ENCODE data around the gene AGPAT4. TPM values are rescaled to one million over a fixed set of nuclear protein-coding genes. Genes with fewer than 3 reads are reported as not detected.

The AGPAT4 gene
- total and polyA plus RNA-seq, 2 donors (not counting 1 experiment from before 2014, with no cell fraction given): 4.4 to 6.1 TPM

DNA sequence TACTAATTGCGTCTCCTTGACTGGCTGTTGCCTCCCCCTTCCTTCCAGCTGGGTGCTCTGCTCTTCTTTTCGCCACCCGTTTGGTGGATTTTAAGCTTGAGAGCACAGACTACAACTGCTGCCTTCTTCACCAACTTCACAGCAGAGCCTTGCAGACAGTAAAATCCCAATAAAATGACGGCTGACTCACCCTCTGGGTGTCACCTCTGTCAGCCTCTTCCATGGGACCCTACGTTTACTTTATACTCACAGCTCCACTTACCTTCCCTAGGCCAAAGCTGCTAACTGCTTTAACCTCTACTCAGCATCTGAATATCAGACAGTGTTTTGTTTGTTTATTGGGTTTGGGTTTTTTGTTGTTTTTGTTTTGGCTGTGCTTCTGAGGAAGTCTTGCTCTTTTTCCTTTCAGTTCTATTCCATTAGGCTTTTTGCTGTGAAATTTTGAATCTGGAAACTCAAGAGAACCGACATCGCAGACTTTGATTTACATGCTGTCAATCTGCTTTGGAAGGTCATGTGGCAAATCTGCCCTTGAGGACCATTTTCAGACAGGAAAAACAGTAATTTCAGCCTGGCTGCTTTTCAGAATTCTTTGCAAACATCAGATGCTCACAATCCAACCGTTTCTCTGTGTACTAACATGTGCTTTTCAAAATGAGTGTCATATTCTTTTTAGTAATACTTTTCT is 2.4 kb downstream of the AGPAT4 start:
- Histone ChIP-seq H3K27ac (ENCODE audit: low read length in 2 of 2) (no peak overlapping the region), H3K79me2 (ENCODE audit: control insufficient read depth, insufficient read depth, low read length) (peaks cover 6% of the 10 kb centered on the region), H3K4me2 (replicated peaks; ENCODE audit: low read depth, low read length, poor library complexity, severe bottlenecking) (no peak overlapping the region), H3K9me3 (ENCODE audit: control extremely low read depth in 1 of 3, control insufficient read depth in 2 of 3, insufficient read depth in 1 of 3, low read length in 2 of 3) (peaks cover 0 to 3% (median 0%) of the 10 kb centered on the region in 3 donors), H3K9ac (ENCODE audit: low read length) (no peak overlapping the region), H3K4me3 (ENCODE audit: control extremely low read depth in 1 of 5, extremely low read depth in 1 of 5, insufficient read depth in 1 of 5, low read depth in 2 of 5, low read length in 4 of 5) (no peak overlapping the region), H4K20me1 (ENCODE audit: control insufficient read depth, insufficient read depth, low read length, poor library complexity, severe bottlenecking) (no peaks in the 10 kb centered on the region), H3K36me3 (replicated peaks in 1 of 2; ENCODE audit: control extremely low read depth in 1 of 2, control insufficient read depth in 1 of 2, extremely low read depth in 1 of 2, insufficient read depth in 2 of 2, low read length in 1 of 2) (no peaks in the 10 kb centered on the region), H2AFZ (ENCODE audit: insufficient read depth, low read depth, low read length, poor library complexity, severe bottlenecking) (no peak overlapping the region), H3K4me1 (ENCODE audit: control insufficient read depth in 2 of 2, insufficient read depth in 2 of 2, low read length in 2 of 2) (peaks cover 6 to 15% of the 10 kb centered on the region in 2 donors), H3K27me3 (replicated peaks in 1 of 4; ENCODE audit: control extremely low read depth in 1 of 4, control insufficient read depth in 3 of 4, insufficient read depth in 4 of 4, low read length in 3 of 4) (peaks cover 0 to 5% (median 0%) of the 10 kb centered on the region in 4 experiments)
- intact Hi-C loops (cut with micrococcal nuclease): loop anchor here (5.0 kb wide), 2 partner anchors 99 to 339 kb away; no protein-coding TSS in a partner anchor
- ChIA-PET CTCF (no interaction called here), POLR2A (no interaction called here)
- DNase-seq (no peak), ATAC-seq (ENCODE audit: low read depth) (no peak)
- Mint-ChIP-seq H3K9me3 (ENCODE audit: insufficient read depth) (no peaks in the 10 kb centered on the region), H3K27ac (no peak overlapping the region), H3K27me3 (peaks cover 11% of the 10 kb centered on the region), H3K4me3 (no peak overlapping the region), H3K4me1 (peaks cover 18% of the 10 kb centered on the region)
- TF ChIP-seq, protein P1, sequence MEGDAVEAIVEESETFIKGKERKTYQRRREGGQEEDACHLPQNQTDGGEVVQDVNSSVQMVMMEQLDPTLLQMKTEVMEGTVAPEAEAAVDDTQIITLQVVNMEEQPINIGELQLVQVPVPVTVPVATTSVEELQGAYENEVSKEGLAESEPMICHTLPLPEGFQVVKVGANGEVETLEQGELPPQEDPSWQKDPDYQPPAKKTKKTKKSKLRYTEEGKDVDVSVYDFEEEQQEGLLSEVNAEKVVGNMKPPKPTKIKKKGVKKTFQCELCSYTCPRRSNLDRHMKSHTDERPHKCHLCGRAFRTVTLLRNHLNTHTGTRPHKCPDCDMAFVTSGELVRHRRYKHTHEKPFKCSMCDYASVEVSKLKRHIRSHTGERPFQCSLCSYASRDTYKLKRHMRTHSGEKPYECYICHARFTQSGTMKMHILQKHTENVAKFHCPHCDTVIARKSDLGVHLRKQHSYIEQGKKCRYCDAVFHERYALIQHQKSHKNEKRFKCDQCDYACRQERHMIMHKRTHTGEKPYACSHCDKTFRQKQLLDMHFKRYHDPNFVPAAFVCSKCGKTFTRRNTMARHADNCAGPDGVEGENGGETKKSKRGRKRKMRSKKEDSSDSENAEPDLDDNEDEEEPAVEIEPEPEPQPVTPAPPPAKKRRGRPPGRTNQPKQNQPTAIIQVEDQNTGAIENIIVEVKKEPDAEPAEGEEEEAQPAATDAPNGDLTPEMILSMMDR (IDR thresholded peaks at IDR 0.05): no peak
- no peak for TF ChIP-seq EZH2 (IDR thresholded peaks at IDR 0.05; ENCODE audit: borderline replicate concordance, insufficient read depth, low read depth, low read length, poor library complexity, severe bottlenecking)
- WGBS (ENCODE audit: insufficient coverage): 93% methylated on average over 6 of the region's 8 CpGs

DNA sequence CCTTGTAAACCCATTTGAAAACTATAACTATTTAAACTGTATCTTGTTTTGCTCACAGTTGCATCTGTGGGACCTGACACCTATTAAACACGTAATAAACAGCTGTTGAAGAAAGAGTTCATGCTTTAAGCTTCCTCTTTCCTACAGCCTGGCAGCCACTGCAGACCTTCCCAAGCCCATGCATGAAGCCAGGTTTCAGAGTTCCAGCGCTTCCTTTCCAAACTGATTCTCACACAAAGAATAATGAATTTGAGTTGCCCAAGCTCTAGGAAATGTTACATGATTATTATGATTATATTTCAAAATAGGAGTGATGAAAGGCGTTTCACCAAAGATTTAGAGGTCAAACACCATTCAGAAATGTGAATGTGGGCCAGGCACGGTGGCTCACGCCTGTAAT is 3.7 kb downstream of the AGPAT4 start:
- Histone ChIP-seq H2AFZ (ENCODE audit: insufficient read depth, low read depth, low read length, poor library complexity, severe bottlenecking) (no peak overlapping the region), H3K9me3 (ENCODE audit: control extremely low read depth in 1 of 3, control insufficient read depth in 2 of 3, insufficient read depth in 1 of 3, low read length in 2 of 3) (peaks cover 0 to 3% (median 0%) of the 10 kb centered on the region in 3 donors)

More for the DNA sequence above, 3.7 kb downstream of the AGPAT4 start:
- no peaks in the 10 kb centered on the region for H4K20me1 ChIP-seq (ENCODE audit: control insufficient read depth, insufficient read depth, low read length, poor library complexity, severe bottlenecking)
- H3K9ac ChIP-seq (ENCODE audit: low read length): no peak overlapping the region
- no peak overlapping the region for H3K4me3 ChIP-seq (ENCODE audit: control extremely low read depth in 1 of 5, extremely low read depth in 1 of 5, insufficient read depth in 1 of 5, low read depth in 2 of 5, low read length in 4 of 5)
- H3K4me3 Mint-ChIP-seq: no peak overlapping the region
- peaks cover 6 to 15% of the 10 kb centered on the region in 2 donors for H3K4me1 ChIP-seq (ENCODE audit: control insufficient read depth in 2 of 2, insufficient read depth in 2 of 2, low read length in 2 of 2)
- ChIA-PET CTCF (no interaction called here), POLR2A (no interaction called here)
- H3K4me1 Mint-ChIP-seq: peaks cover 18% of the 10 kb centered on the region
- no peaks in the 10 kb centered on the region for H3K36me3 ChIP-seq (replicated peaks in 1 of 2; ENCODE audit: control extremely low read depth in 1 of 2, control insufficient read depth in 1 of 2, extremely low read depth in 1 of 2, insufficient read depth in 2 of 2, low read length in 1 of 2)
- H3K9me3 Mint-ChIP-seq (ENCODE audit: insufficient read depth): no peaks in the 10 kb centered on the region
- H3K79me2 ChIP-seq (ENCODE audit: control insufficient read depth, insufficient read depth, low read length): peaks cover 6% of the 10 kb centered on the region
- intact Hi-C loops (cut with micrococcal nuclease): loop anchor here (5.0 kb wide), 2 partner anchors 98 to 338 kb away; no protein-coding TSS in a partner anchor
- H3K4me2 ChIP-seq (replicated peaks; ENCODE audit: low read depth, low read length, poor library complexity, severe bottlenecking): no peak overlapping the region
- peaks cover 3% of the 10 kb centered on the region for H3K27me3 Mint-ChIP-seq
- 67% methylated on average over 3 of the region's 5 CpGs for WGBS (ENCODE audit: insufficient coverage)
- no peak for TF ChIP-seq EZH2 (IDR thresholded peaks at IDR 0.05; ENCODE audit: borderline replicate concordance, insufficient read depth, low read depth, low read length, poor library complexity, severe bottlenecking)
- TF ChIP-seq, protein P1 (IDR thresholded peaks at IDR 0.05): no peak
- DNase-seq (no peak), ATAC-seq (ENCODE audit: low read depth) (no peak)
- H3K27ac ChIP-seq (ENCODE audit: low read length in 2 of 2): no peak overlapping the region
- H3K27me3 ChIP-seq (replicated peaks in 1 of 4; ENCODE audit: control extremely low read depth in 1 of 4, control insufficient read depth in 3 of 4, insufficient read depth in 4 of 4, low read length in 3 of 4): peaks cover 0 to 5% (median 0%) of the 10 kb centered on the region in 4 experiments
- no peak overlapping the region for H3K27ac Mint-ChIP-seq

Measured in B cell (primary cell).